ENCODE measurements around the gene RARG. TPM values are rescaled to one million over a fixed set of nuclear protein-coding genes. Genes with fewer than 3 reads are reported as not detected.
A peak's percentile ranks its signal among the peaks of the same experiment; 100 is the strongest.

The RARG gene
- total RNA-seq (2012; rRNA removed) = 7.5 and 7.9 TPM in 2 replicates
- polyA plus RNA-seq (2012; rRNA removed) = 28.6 and 30.9 TPM in 2 replicates
- 19.9 and 30.7 TPM in 2 replicates for polyA plus RNA-seq (2012; cell fraction: cytosol; rRNA removed)
- polyA plus RNA-seq (2012; cell fraction: nucleus; rRNA removed; ENCODE audit: low replicate concordance) = 50.8 and 62.0 TPM in 2 replicates
- percentile 64 among the genes with signal in this experiment for Bru-seq, nascent RNA
- BruChase-seq, experiment 1, labeled RNA remaining after a 6-hour chase = percentile 63 among the genes with signal in this experiment
- BruChase-seq, experiment 2, labeled RNA remaining after a 2-hour chase = percentile 73 among the genes with signal in this experiment
- long read RNA-seq, transcript RARG-203 (10 exons, 2,959 nt) = minor isoform, 6 of 50 reads
- long read RNA-seq, transcript RARG-201 (8 exons, 1,836 nt) = major isoform, 21 of 50 reads
- long read RNA-seq, partial matches to known transcripts = 11 of 50 reads
- long read RNA-seq, other reads (novel, unspliced or antisense) = 11 of 50 reads

GRCh38 chr12:53231921-53232645 lies at the start of gene RARG:
TSS of gene RARG (minus strand) at chr12:53232209. CDS start at chr12:53227545, 4,664 bp downstream.
- Histone ChIP-seq H4K8ac (ENCODE audit: low read depth in 2 of 2, low read length in 2 of 2) (peak within 1 kb of the TSS; percentile 53 to 71; a peak in 3 of 4 replicates), H3K23ac (ENCODE audit: low read depth, low read length) (peak within 1 kb of the TSS; percentile 89), H2AK5ac (ENCODE audit: low read depth, low read length) (peak within 1 kb of the TSS; percentile 94), H3K9ac (ENCODE audit: low read depth, low read length) (peak within 1 kb of the TSS; percentile 56), H4K91ac (ENCODE audit: insufficient read depth, low read depth, low read length) (peak within 1 kb of the TSS; percentile 81), H3K4me2 (ENCODE audit: low read depth, low read length) (peak within 1 kb of the TSS; percentile 87), H3K9me1 (ENCODE audit: insufficient read depth, low read length) (peaks cover 17% of the 10 kb centered on the region), H3K9me3 (ENCODE audit: control insufficient read depth, insufficient read depth, low read length) (no peaks in the 10 kb centered on the region), H3K14ac (replicated peaks; ENCODE audit: low read depth, low read length) (peak within 1 kb of the TSS; percentile 97), H3K36me3 (ENCODE audit: control insufficient read depth, insufficient read depth, low read length) (peaks cover 3% of the 10 kb centered on the region; the same call in 1 of the 2 replicates), H2BK15ac (ENCODE audit: low read depth, low read length) (peak within 1 kb of the TSS; percentile 9; the same call in 1 of the 3 replicates), H3K4me1 (ENCODE audit: control insufficient read depth, insufficient read depth, low read length) (peaks cover 24% of the 10 kb centered on the region), H4K5ac (ENCODE audit: low read depth, low read length) (peak within 1 kb of the TSS; percentile 54), H3K27me3 (ENCODE audit: control insufficient read depth, insufficient read depth, low read length) (peaks cover 21% of the 10 kb centered on the region), H3K79me1 (ENCODE audit: low read depth in 1 of 2, low read length in 2 of 2) (peaks cover 5 to 21% of the 10 kb centered on the region in 2 experiments; a peak in 2 of 4 replicates), H2BK120ac (ENCODE audit: low read depth, low read length) (peak within 1 kb of the TSS; percentile 66), H3K4ac (ENCODE audit: low read depth, low read length) (peak within 1 kb of the TSS; percentile 80), H2AFZ (replicated peaks; ENCODE audit: low read length, poor library complexity) (peak within 1 kb of the TSS; percentile 94), H3K27ac (ENCODE audit: insufficient read depth, low read length) (peak within 1 kb of the TSS; percentile 42), H3K56ac (ENCODE audit: extremely low read depth, insufficient read depth, low read length) (no peak within 1 kb of the TSS), H3K18ac (ENCODE audit: low read depth, low read length) (peak within 1 kb of the TSS; percentile 25; the same call in 1 of the 2 replicates), H2AK9ac (replicated peaks; ENCODE audit: low read depth, low read length, poor library complexity) (peak within 1 kb of the TSS; percentile 93), H2BK5ac (ENCODE audit: low read depth, low read length, poor library complexity, severe bottlenecking) (no peak within 1 kb of the TSS), H3K4me3 (ENCODE audit: insufficient read depth, low read depth, low read length) (peak within 1 kb of the TSS; percentile 52), H2BK20ac (ENCODE audit: low read depth, low read length) (no peak within 1 kb of the TSS), H4K20me1 (ENCODE audit: insufficient read depth, low read length) (no peaks in the 10 kb centered on the region)
- no TSS peak for BruUV-seq (replicated peaks)
- no CpG with 5 or more reads among the region's 44 CpGs for WGBS, 2 experiments (ENCODE audit: extremely low coverage in 2 of 2, insufficient read length in 1 of 2)
- ATAC-seq (ENCODE audit: low read depth) = peak; percentile 82
- in situ Hi-C loops (cut with MboI; ENCODE audit: low sequenced_read_pairs) = no loop called here
- TF ChIP-seq POLR2A (IDR thresholded peaks at IDR 0.05; ENCODE audit: low read depth, low read length) = no peak
- TF ChIP-seq MAZ (IDR thresholded peaks at IDR 0.05; ENCODE audit: borderline replicate concordance, low read depth, low read length) = peak; percentile 53; the same call in 1 of the 2 replicates
- TF ChIP-seq USF2 (IDR thresholded peaks at IDR 0.05; ENCODE audit: low read depth, low read length) = peak; percentile 65
- ChIA-PET CTCF (no interaction called here), POLR2A (ENCODE audit: unreplicated experiment) (interaction anchor here (0.7 kb wide), 2 partner anchors 9 to 1447 kb away, joined by 3 read pairs; no protein-coding TSS in a partner anchor)
- dilution Hi-C loops (cut with HindIII; ENCODE audit: low sequenced_read_pairs, unreplicated experiment) = no loop called here
- no peak for DNase-seq
- intact Hi-C loops (cut with micrococcal nuclease) = loop anchor here (1.0 kb wide), 1 partner anchor 9 kb away; no protein-coding TSS in a partner anchor
